Type B pancreatic cell (in vitro differentiated cells): Measurements from ENCODE around the gene TMED6. TPM values are rescaled to one million over a fixed set of nuclear protein-coding genes. Genes with fewer than 3 reads are reported as not detected.

Source experiments
- DNase-seq: peaks from one replicate; pipeline ENCODE4 v3.0.0; 2021; ENCODE audit warnings: mixed read lengths; ENCODE audit not compliant: unreplicated experiment; ENCODE audit errors: extremely low spot score
- H3K27ac Mint-ChIP-seq: 2 replicates; pipeline ENCODE4 v1.8.0; 2021; ENCODE audit warnings: mild to moderate bottlenecking, mixed read lengths
- H3K27me3 Mint-ChIP-seq: 2 replicates; pipeline ENCODE4 v1.8.0; 2021; ENCODE audit warnings: mixed read lengths
- H3K36me3 Mint-ChIP-seq: 2 replicates; pipeline ENCODE4 v1.8.0; 2021; ENCODE audit warnings: mixed read lengths
- H3K4me1 Mint-ChIP-seq: one replicate; pipeline ENCODE4 v1.8.0; 2021; ENCODE audit warnings: mixed read lengths; ENCODE audit not compliant: unreplicated experiment
- H3K4me3 Mint-ChIP-seq: 2 replicates; pipeline ENCODE4 v1.8.0; 2021; ENCODE audit warnings: mild to moderate bottlenecking, mixed read lengths
- H3K9me3 Mint-ChIP-seq: 2 replicates; pipeline ENCODE4 v1.8.0; 2021; ENCODE audit warnings: mixed read lengths
- CTCF ChIP-seq: fragments of 200-600 bp; sonication (generic); conservative IDR thresholded peaks from 2 replicates; pipeline ENCODE4 v1.5.0; 2021; ENCODE audit warnings: antibody characterized with exemption, mild to moderate bottlenecking
- total RNA-seq: library from RNA; stranded (reverse); gene quantifications from 2 replicates; pipeline ENCODE4 v1.2.1, GENCODE V29; 2021; ENCODE audit warnings: low replicate concordance

TMED6 gene
- total RNA-seq, 1 donor from 2014 or later = 5.3 TPM

- Mint-ChIP-seq H3K4me1 (peaks cover 2% of the 10 kb centered on the region), H3K36me3 (peaks cover 16% of the 10 kb centered on the region), H3K27me3 (no peaks in the 10 kb centered on the region), H3K4me3 (no peak overlapping the region), H3K27ac (no peak overlapping the region), H3K9me3 (no peaks in the 10 kb centered on the region)
- TF ChIP-seq CTCF = no peak
- DNase-seq = no peak
These were observed 30.5 kb downstream of the TMED6 start for GRCh38 chr16:69321080-69321479.

GRCh38 chr16:69320740-69321073 is 30.9 kb downstream of the TMED6 start:
- Mint-ChIP-seq H3K36me3 (peaks cover 16% of the 10 kb centered on the region), H3K4me1 (no peaks in the 10 kb centered on the region)

GRCh38 chr16:69319826-69320739 is 31.5 kb downstream of the TMED6 start:
- H3K9me3 Mint-ChIP-seq = no peaks in the 10 kb centered on the region
- DNase-seq = no peak
- no peaks in the 10 kb centered on the region for H3K27me3 Mint-ChIP-seq
- H3K36me3 Mint-ChIP-seq = peaks cover 16% of the 10 kb centered on the region
- H3K4me1 Mint-ChIP-seq = no peaks in the 10 kb centered on the region
- no peak overlapping the region for H3K4me3 Mint-ChIP-seq
- H3K27ac Mint-ChIP-seq = no peak overlapping the region
- no peak for TF ChIP-seq CTCF

More at GRCh38 chr16:69320740-69321073, 30.9 kb downstream of the TMED6 start:
- H3K27me3 Mint-ChIP-seq = no peaks in the 10 kb centered on the region
- no peak overlapping the region for H3K27ac Mint-ChIP-seq
- TF ChIP-seq CTCF = no peak
- H3K4me3 Mint-ChIP-seq = no peak overlapping the region
- no peak for DNase-seq
- no peaks in the 10 kb centered on the region for H3K9me3 Mint-ChIP-seq

- H3K9me3 Mint-ChIP-seq = no peaks in the 10 kb centered on the region
- no peak overlapping the region for H3K4me3 Mint-ChIP-seq
- DNase-seq = no peak
- peak overlapping the region; percentile 23 for H3K27ac Mint-ChIP-seq
- no peaks in the 10 kb centered on the region for H3K27me3 Mint-ChIP-seq
- TF ChIP-seq CTCF = no peak
- H3K4me1 Mint-ChIP-seq = no peaks in the 10 kb centered on the region
- H3K36me3 Mint-ChIP-seq = peaks cover 16% of the 10 kb centered on the region
These were observed 32.2 kb downstream of the TMED6 start for GRCh38 chr16:69319381-69319780.

GRCh38 chr16:69318911-69319289 is 32.7 kb downstream of the TMED6 start:
- Mint-ChIP-seq H3K4me3 (no peak overlapping the region), H3K27ac (peak overlapping the region; percentile 23), H3K27me3 (no peaks in the 10 kb centered on the region), H3K36me3 (peaks cover 16% of the 10 kb centered on the region), H3K9me3 (no peaks in the 10 kb centered on the region), H3K4me1 (no peaks in the 10 kb centered on the region)
- no peak for DNase-seq
- TF ChIP-seq CTCF = no peak
